Measurements from ENCODE around the gene LY9. TPM values are rescaled to one million over a fixed set of nuclear protein-coding genes. Genes with fewer than 3 reads are reported as not detected.

Gene LY9
- polyA plus RNA-seq, 1 experiment = not detected

GRCh38 chr1:160823296-160823695, 27.3 kb downstream of the LY9 start:
- TF ChIP-seq, protein P1, sequence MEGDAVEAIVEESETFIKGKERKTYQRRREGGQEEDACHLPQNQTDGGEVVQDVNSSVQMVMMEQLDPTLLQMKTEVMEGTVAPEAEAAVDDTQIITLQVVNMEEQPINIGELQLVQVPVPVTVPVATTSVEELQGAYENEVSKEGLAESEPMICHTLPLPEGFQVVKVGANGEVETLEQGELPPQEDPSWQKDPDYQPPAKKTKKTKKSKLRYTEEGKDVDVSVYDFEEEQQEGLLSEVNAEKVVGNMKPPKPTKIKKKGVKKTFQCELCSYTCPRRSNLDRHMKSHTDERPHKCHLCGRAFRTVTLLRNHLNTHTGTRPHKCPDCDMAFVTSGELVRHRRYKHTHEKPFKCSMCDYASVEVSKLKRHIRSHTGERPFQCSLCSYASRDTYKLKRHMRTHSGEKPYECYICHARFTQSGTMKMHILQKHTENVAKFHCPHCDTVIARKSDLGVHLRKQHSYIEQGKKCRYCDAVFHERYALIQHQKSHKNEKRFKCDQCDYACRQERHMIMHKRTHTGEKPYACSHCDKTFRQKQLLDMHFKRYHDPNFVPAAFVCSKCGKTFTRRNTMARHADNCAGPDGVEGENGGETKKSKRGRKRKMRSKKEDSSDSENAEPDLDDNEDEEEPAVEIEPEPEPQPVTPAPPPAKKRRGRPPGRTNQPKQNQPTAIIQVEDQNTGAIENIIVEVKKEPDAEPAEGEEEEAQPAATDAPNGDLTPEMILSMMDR (IDR thresholded peaks at IDR 0.05; ENCODE audit: insufficient read depth, low read depth, low read length) = no peak
- ChIA-PET CTCF (no interaction called here), POLR2A (no interaction called here)
- H3K4me3 ChIP-seq (ENCODE audit: low read depth, low read length) = no peak overlapping the region
- no peaks in the 10 kb centered on the region for H3K27me3 ChIP-seq (ENCODE audit: control insufficient read depth, insufficient read depth, low read length)
- no peak for DNase-seq (ENCODE audit: low read depth)
- no peaks in the 10 kb centered on the region for H3K36me3 ChIP-seq (ENCODE audit: control insufficient read depth, insufficient read depth, low read length)

GRCh38 chr1:160826546-160826945, 30.6 kb downstream of the LY9 start:
- TF ChIP-seq, protein P1 (IDR thresholded peaks at IDR 0.05; ENCODE audit: insufficient read depth, low read depth, low read length) = no peak
- H3K4me3 ChIP-seq (ENCODE audit: low read depth, low read length) = no peak overlapping the region
- no peak for DNase-seq (ENCODE audit: low read depth)
- H3K36me3 ChIP-seq (ENCODE audit: control insufficient read depth, insufficient read depth, low read length) = no peaks in the 10 kb centered on the region
- H3K27me3 ChIP-seq (ENCODE audit: control insufficient read depth, insufficient read depth, low read length) = no peaks in the 10 kb centered on the region
- POLR2A ChIA-PET = no interaction called here
- CTCF ChIA-PET = no interaction called here

GRCh38 chr1:160827418-160827817, 31.4 kb downstream of the LY9 start:
- Histone ChIP-seq H3K27me3 (ENCODE audit: control insufficient read depth, insufficient read depth, low read length) (no peaks in the 10 kb centered on the region), H3K36me3 (ENCODE audit: control insufficient read depth, insufficient read depth, low read length) (no peaks in the 10 kb centered on the region), H3K4me3 (ENCODE audit: low read depth, low read length) (no peak overlapping the region)
- POLR2A ChIA-PET = no interaction called here
- TF ChIP-seq, protein P1 (IDR thresholded peaks at IDR 0.05; ENCODE audit: insufficient read depth, low read depth, low read length) = no peak
- CTCF ChIA-PET = interaction anchor here (0.9 kb wide), 1 partner anchor 10 kb away, joined by 3 read pairs; no protein-coding TSS in a partner anchor
- DNase-seq (ENCODE audit: low read depth) = no peak

DNA sequence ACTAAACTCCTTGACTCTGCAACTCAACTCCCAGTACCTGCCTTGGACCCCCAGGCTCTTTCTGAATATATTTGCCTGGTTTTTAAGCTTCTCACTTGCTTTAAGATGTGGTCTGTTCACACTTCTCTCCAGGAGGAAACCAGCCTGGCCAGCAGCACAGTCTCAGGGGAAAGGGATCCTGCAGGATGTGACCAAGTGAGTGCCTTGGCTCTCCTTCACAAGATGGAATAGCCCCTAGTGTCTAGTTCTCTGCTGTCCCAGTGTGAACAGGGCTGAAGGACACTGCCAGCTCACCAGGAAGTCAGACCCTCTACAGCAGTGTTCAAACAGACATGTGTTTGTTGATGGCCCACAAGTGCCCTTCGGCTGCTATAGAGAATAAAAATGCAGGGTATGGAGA, 33.8 kb downstream of the LY9 start:
- no peak overlapping the region for H3K4me3 ChIP-seq (ENCODE audit: low read depth, low read length)
- TF ChIP-seq, protein P1 (IDR thresholded peaks at IDR 0.05; ENCODE audit: insufficient read depth, low read depth, low read length) = no peak
- ChIA-PET CTCF (interaction anchor here (1.4 kb wide), 1 partner anchor 155 kb away, joined by 4 read pairs; no protein-coding TSS in a partner anchor), POLR2A (no interaction called here)
- no peaks in the 10 kb centered on the region for H3K36me3 ChIP-seq (ENCODE audit: control insufficient read depth, insufficient read depth, low read length)
- H3K27me3 ChIP-seq (ENCODE audit: control insufficient read depth, insufficient read depth, low read length) = no peaks in the 10 kb centered on the region; the same call in 1 of the 2 replicates
- no peak for DNase-seq (ENCODE audit: low read depth)

- no peak overlapping the region for H3K4me3 ChIP-seq (ENCODE audit: low read depth, low read length)
- POLR2A ChIA-PET = no interaction called here
- CTCF ChIA-PET = interaction anchor here (0.6 to 1.4 kb wide), 2 partner anchors 155 to 176 kb away, joined by 3 to 4 read pairs; no protein-coding TSS in a partner anchor
Measured at GRCh38 chr1:160830321-160831153, 34.6 kb downstream of the LY9 start.

More at GRCh38 chr1:160830321-160831153, 34.6 kb downstream of the LY9 start:
- H3K27me3 ChIP-seq (ENCODE audit: control insufficient read depth, insufficient read depth, low read length) = no peaks in the 10 kb centered on the region; the same call in 1 of the 2 replicates
- no peaks in the 10 kb centered on the region for H3K36me3 ChIP-seq (ENCODE audit: control insufficient read depth, insufficient read depth, low read length)
- TF ChIP-seq, protein P1 (IDR thresholded peaks at IDR 0.05; ENCODE audit: insufficient read depth, low read depth, low read length) = peak; percentile 55
- DNase-seq (ENCODE audit: low read depth) = no peak

Data from BJ (cell line).